Spleen (tissue), 11 donors: ENCODE results near the gene NPTN. TPM values are rescaled to one million over a fixed set of nuclear protein-coding genes. Genes with fewer than 3 reads are reported as not detected.

Experiments used
- DNase-seq: peaks from one replicate; pipeline ENCODE4 v3.0.0-alpha.2; 2020
- H3K27ac ChIP-seq, 8 donors: fragments of 200-600 bp; sonication (generic) in 7 of 8; 1 replicate in 4 of 8; 2 replicates in 4 of 8; pipeline versions ENCODE4 v1.5.0 to v1.8.0; 2016 to 2021; ENCODE audit warnings: inconsistent platforms in 4 of 8, mild to moderate bottlenecking in 4 of 8, moderate library complexity in 1 of 8
- H3K27me3 ChIP-seq, 7 donors: fragments of 200-600 bp; sonication (generic) in 6 of 7; replicated peaks in 1 of 7; 1 replicate in 4 of 7; 2 replicates in 3 of 7; pipeline versions ENCODE4 v1.5.0 to v1.8.0; 2016 to 2021; ENCODE audit warnings: inconsistent platforms in 3 of 7, mild to moderate bottlenecking in 1 of 7
- H3K36me3 ChIP-seq, 6 donors: fragments of 200-600 bp; sonication (generic) in 5 of 6; 1 replicate in 4 of 6; 2 replicates in 2 of 6; pipeline versions ENCODE4 v1.5.0 to v1.8.0; 2016 to 2021; ENCODE audit warnings: inconsistent platforms in 2 of 6
- H3K4me1 ChIP-seq, 6 donors: fragments of 200-600 bp; sonication (generic) in 5 of 6; 1 replicate in 3 of 6; 2 replicates in 3 of 6; pipeline versions ENCODE4 v1.5.0 to v1.8.0; 2016 to 2021; ENCODE audit warnings: inconsistent platforms in 3 of 6
- H3K4me3 ChIP-seq, 8 donors: fragments of 200-600 bp; sonication (generic) in 7 of 8; 1 replicate in 4 of 8; 2 replicates in 4 of 8; pipeline versions ENCODE4 v1.5.0 to v1.8.0; 2016 to 2021; ENCODE audit warnings: inconsistent platforms in 4 of 8, mild to moderate bottlenecking in 4 of 8, moderate library complexity in 2 of 8
- H3K9me3 ChIP-seq, 8 donors: fragments of 200-600 bp; sonication (generic) in 7 of 8; 1 replicate in 4 of 8; 2 replicates in 4 of 8; pipeline versions ENCODE4 v1.5.0 to v1.8.0; 2016 to 2021; ENCODE audit warnings: inconsistent platforms in 4 of 8
- CTCF ChIP-seq, 11 experiments: fragments of 200-600 bp in 7 of 11; fragments of 450-650 bp in 4 of 11; sonication (generic) in 4 of 11; IDR thresholded peaks in 8 of 11; conservative IDR thresholded peaks in 3 of 11; 1 replicate in 7 of 11; 2 replicates in 4 of 11; pipeline versions ENCODE4 v1.4.0 to v1.8.0; 2016 to 2021; ENCODE audit warnings: antibody characterized with exemption in 11 of 11, inconsistent platforms in 4 of 11, mild to moderate bottlenecking in 1 of 11
- POLR2A ChIP-seq, 3 donors: fragments of 450-650 bp; IDR thresholded peaks; one replicate each; pipeline ENCODE4 v1.5.1; 2017; ENCODE audit warnings: antibody characterized with exemption in 3 of 3, mild to moderate bottlenecking in 1 of 3
- POLR2AphosphoS5 ChIP-seq, 3 donors: sonication (generic); formaldehyde crosslinking; IDR thresholded peaks; one replicate each; pipeline ENCODE4 v1.5.1; 2017; ENCODE audit warnings: antibody characterized with exemption in 3 of 3
- WGBS, 5 donors: extraction: QIAGEN DNeasy Blood & Tissue Kit in 3 of 5; methylation state at CpG; one replicate each; pipeline versions ENCODE4 v1.1.5 to v1.1.7; 2013 to 2018; 5-methylcytosine and 5-hydroxymethylcytosine counted together
- intact Hi-C: fragments of 100-400 bp; cut with DNase I; formaldehyde crosslinking; loops from one replicate; pipeline ENCODE4 v1.15.0; 2023; ENCODE audit warnings: low total_unique reads
- polyA plus RNA-seq, 3 donors: library from polyadenylated mRNA; stranded (reverse); fragments of 200-250 nt; gene quantifications; one replicate each; pipeline ENCODE4 v1.2.1, GENCODE V29; 2013
- total RNA-seq, 7 donors: library from RNA; depleted of rRNA in 3 of 7; stranded (reverse); fragments of >200 nt in 3 of 7; fragmentation: NEBNext Ultra II Directional in 4 of 7; extraction: Animal tissue kit (Norgen Biotek cat#: 25700) in 4 of 7; gene quantifications; one replicate each; pipeline versions ENCODE4 v1.1.0 to v1.2.1, GENCODE V29; 2016 to 2021
- donor health status: healthy with polysubstance abuse.
- donor health status: DM: no; HTN: no; CAD: no; lungs with moderate emphysema.
- donor health status: DM: no; HTN: no; CAD: no.
- donor health status: Bipolar disorder and iron deficiency.
- donor health status: healthy.
- donor health status: DM: no; HTN: no; CAD: no.
- donor health status: DM: yes; HTN: yes; CAD: no.

The NPTN gene
- total and polyA plus RNA-seq, 10 donors = 18.9 to 130 (median 99.4) TPM

- intact Hi-C loops = no loop called here
- Histone ChIP-seq H3K9me3 (no peaks in the 10 kb centered on the region), H3K27ac (no peak overlapping the region), H3K4me1 (no peaks in the 10 kb centered on the region), H3K4me3 (no peak overlapping the region), H3K27me3 (no peaks in the 10 kb centered on the region), H3K36me3 (no peaks in the 10 kb centered on the region)
- no peak for DNase-seq
- TF ChIP-seq CTCF (IDR thresholded peaks at IDR 0.05 in 8 of 11, conservative IDR thresholded peaks at IDR 0.05 in 3 of 11) = no peak
- TF ChIP-seq POLR2A (IDR thresholded peaks at IDR 0.05) = no peak
- TF ChIP-seq POLR2AphosphoS5 (IDR thresholded peaks at IDR 0.05) = no peak
- WGBS, 5 donors = 82 to 91% (median 86%) methylated on average over 3 of the region's 3 CpGs
Measured at GRCh38 chr15:73530649-73531048, 102.5 kb downstream of the NPTN start.

GRCh38 chr15:73527598-73527997 is 105.6 kb downstream of the NPTN start:
- Histone ChIP-seq H3K27ac (no peak overlapping the region), H3K27me3 (no peaks in the 10 kb centered on the region), H3K4me3 (no peak overlapping the region), H3K4me1 (no peaks in the 10 kb centered on the region), H3K36me3 (no peaks in the 10 kb centered on the region), H3K9me3 (no peaks in the 10 kb centered on the region)
- intact Hi-C loops = no loop called here
- TF ChIP-seq CTCF (IDR thresholded peaks at IDR 0.05 in 8 of 11, conservative IDR thresholded peaks at IDR 0.05 in 3 of 11) = no peak
- no peak for TF ChIP-seq POLR2A (IDR thresholded peaks at IDR 0.05)
- no peak for TF ChIP-seq POLR2AphosphoS5 (IDR thresholded peaks at IDR 0.05)
- DNase-seq = no peak
- 93 to 98% (median 94%) methylated on average over 2 of the region's 2 CpGs for WGBS, 5 donors

GRCh38 chr15:73524919-73525318 is 108.3 kb downstream of the NPTN start:
- intact Hi-C loops = no loop called here
- 81 to 96% (median 93%) methylated on average over 1 of the region's 1 CpG for WGBS, 5 donors

GRCh38 chr15:73522011-73522410 is 111.2 kb downstream of the NPTN start:
- 75 to 90% (median 84%) methylated on average over 1 of the region's 1 CpG for WGBS, 5 donors
- Histone ChIP-seq H3K4me1 (no peaks in the 10 kb centered on the region), H3K27ac (no peak overlapping the region), H3K27me3 (no peaks in the 10 kb centered on the region), H3K9me3 (no peaks in the 10 kb centered on the region), H3K36me3 (no peaks in the 10 kb centered on the region), H3K4me3 (no peak overlapping the region)
- DNase-seq = no peak
- intact Hi-C loops = no loop called here
- no peak for TF ChIP-seq CTCF (IDR thresholded peaks at IDR 0.05 in 8 of 11, conservative IDR thresholded peaks at IDR 0.05 in 3 of 11)
- no peak for TF ChIP-seq POLR2A (IDR thresholded peaks at IDR 0.05)
- TF ChIP-seq POLR2AphosphoS5 (IDR thresholded peaks at IDR 0.05) = no peak

More at GRCh38 chr15:73524919-73525318, 108.3 kb downstream of the NPTN start:
- no peaks in the 10 kb centered on the region for H3K9me3 ChIP-seq
- H3K4me1 ChIP-seq = no peaks in the 10 kb centered on the region
- H3K36me3 ChIP-seq = no peaks in the 10 kb centered on the region
- H3K27me3 ChIP-seq = no peaks in the 10 kb centered on the region
- H3K4me3 ChIP-seq = no peak overlapping the region
- TF ChIP-seq CTCF (IDR thresholded peaks at IDR 0.05 in 8 of 11, conservative IDR thresholded peaks at IDR 0.05 in 3 of 11) (no peak), POLR2AphosphoS5 (IDR thresholded peaks at IDR 0.05) (no peak), POLR2A (IDR thresholded peaks at IDR 0.05) (no peak)
- no peak for DNase-seq
- H3K27ac ChIP-seq = no peak overlapping the region
